GM10248 (cell line): ENCODE data around the gene TMIGD3.

Experiments used
- CTCF ChIA-PET: fragments of 300-600 bp; sonication (Branson Sonifier 250); formaldehyde crosslinking; extraction: SDS; loops from one replicate; lab custom pipeline; 2021; ENCODE audit warnings: antibody characterized with exemption; lab: Yijun Ruan, JAX
- POLR2A ChIA-PET: fragments of 350-650 bp; sonication (Branson Sonifier 250); formaldehyde crosslinking; extraction: SDS; loops from one replicate; lab custom pipeline; 2020; ENCODE audit warnings: antibody characterized with exemption; lab: Yijun Ruan, JAX
- DNase-seq: peaks from one replicate; pipeline ENCODE4 v3.0.0; 2012; ENCODE audit errors: extremely low spot score
- TF ChIP-seq, protein P1 (sequence below): IDR thresholded peaks from 2 replicates; pipeline ENCODE4 v1.5.1; 2012; ENCODE audit warnings: mild to moderate bottlenecking, low read depth; ENCODE audit errors: extremely low read depth, missing control alignments, control extremely low read depth

Gene TMIGD3

DNA sequence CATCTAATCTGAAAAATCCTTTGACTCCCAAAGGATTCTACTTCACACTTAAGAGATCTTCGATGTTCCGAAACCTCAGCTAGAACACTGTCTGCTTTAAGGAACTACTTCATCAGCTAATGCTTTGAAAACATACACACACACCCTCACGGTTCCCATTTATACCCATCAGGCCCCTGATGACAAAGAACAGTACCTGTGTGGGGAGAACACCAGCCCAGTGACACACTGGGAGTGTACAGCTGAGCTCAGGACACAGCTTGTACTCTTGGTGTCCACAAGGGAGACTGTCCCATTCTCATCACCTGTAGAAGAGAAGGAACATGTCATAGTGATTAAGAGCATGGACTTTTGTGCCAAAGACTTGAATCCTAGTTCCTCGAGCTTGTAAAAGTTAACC is 61.0 kb downstream of the TMIGD3 start:
- no peak for DNase-seq
- ChIA-PET POLR2A (interaction anchor here (0.5 kb wide), 1 partner anchor 320 kb away, joined by 4 read pairs; no protein-coding TSS in a partner anchor), CTCF (interaction anchor here (0.7 to 1.6 kb wide), 9 partner anchors 9 to 273 kb away, joined by 3 to 7 read pairs (median 3); partner anchors contain the start of gene OVGP1)
- TF ChIP-seq, protein P1, sequence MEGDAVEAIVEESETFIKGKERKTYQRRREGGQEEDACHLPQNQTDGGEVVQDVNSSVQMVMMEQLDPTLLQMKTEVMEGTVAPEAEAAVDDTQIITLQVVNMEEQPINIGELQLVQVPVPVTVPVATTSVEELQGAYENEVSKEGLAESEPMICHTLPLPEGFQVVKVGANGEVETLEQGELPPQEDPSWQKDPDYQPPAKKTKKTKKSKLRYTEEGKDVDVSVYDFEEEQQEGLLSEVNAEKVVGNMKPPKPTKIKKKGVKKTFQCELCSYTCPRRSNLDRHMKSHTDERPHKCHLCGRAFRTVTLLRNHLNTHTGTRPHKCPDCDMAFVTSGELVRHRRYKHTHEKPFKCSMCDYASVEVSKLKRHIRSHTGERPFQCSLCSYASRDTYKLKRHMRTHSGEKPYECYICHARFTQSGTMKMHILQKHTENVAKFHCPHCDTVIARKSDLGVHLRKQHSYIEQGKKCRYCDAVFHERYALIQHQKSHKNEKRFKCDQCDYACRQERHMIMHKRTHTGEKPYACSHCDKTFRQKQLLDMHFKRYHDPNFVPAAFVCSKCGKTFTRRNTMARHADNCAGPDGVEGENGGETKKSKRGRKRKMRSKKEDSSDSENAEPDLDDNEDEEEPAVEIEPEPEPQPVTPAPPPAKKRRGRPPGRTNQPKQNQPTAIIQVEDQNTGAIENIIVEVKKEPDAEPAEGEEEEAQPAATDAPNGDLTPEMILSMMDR: no peak

DNA sequence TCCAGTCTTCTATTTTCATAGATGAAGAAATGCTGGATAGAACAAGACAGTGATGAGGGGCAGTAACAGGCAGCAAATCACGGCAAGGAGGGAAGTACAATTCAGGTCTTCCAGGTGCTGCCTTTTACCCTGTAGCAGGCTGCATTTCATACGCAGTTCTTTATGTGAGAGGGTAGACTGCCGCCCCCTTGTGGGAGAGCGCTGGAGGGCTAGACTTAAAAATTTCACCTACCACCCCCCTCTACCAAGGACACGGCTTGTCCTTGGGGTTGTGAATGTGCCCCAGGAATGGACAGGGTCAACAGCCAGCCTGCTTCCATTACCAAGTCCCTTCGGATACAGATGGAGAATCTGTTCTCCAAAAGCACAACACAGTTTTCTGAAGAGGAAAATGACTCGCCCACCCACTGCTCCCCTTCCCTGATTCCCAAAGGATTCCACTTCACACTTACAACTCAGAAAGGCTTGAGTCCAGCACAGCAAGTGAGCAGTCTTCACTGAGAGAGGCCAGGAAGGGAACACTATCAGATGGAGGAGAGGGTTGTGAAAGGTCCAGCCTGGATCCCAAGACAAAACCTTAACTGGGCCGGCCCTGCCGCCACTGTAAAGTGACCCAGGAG is 61.8 kb downstream of the TMIGD3 start:
- DNase-seq: peak; percentile 45
- TF ChIP-seq, protein P1: peak; percentile 63
- CTCF ChIA-PET: interaction anchor here (0.9 to 2.5 kb wide), 14 partner anchors 10 to 328 kb away, joined by 3 to 9 read pairs (median 4); partner anchors contain the start of gene OVGP1
- POLR2A ChIA-PET: no interaction called here

DNA sequence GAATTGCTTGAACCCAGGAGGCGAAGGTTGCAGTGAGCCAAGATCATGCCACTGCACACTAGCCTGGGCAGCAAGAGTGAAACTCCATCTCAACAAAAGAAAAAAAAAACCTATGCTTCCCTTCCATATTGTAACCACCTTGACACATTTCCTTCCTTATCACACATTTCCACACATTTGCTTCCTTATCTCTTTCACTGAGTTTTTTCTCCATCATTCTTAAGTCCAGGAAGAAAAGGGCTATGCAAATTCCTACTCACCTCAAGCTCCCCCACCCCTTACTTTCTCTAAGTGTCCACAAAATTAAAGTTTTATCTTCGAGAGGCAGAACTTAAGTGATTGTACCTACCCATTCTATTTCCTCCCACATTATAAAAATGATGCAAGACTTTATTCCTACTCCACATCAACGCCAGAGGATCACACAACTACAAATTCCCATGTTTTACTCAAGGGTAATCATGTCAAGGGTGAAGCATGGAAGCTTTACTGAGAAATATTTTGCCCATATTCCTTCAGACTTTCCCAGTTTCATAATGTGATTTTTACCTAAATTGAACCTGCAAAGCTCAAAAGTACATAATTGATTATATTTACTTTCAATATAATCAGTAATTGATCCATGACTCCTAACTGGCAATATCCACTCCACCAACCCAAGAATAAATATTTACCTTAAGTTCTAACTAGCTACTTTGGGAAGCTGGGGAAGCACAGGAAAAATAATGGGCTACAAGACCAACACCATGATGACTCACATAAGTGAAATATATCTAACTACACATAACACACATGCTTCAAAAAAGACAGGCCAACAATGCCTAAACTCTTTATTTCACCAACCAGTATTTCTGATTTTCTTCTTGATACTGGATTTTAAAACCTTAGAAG is 63.7 kb downstream of the TMIGD3 start:
- ChIA-PET CTCF (interaction anchor here (1.0 to 3.8 kb wide), 10 partner anchors 8 to 330 kb away, joined by 3 to 25 read pairs (median 6); partner anchors contain the start of genes ATP5PB, OVGP1 and WDR77), POLR2A (no interaction called here)
- no peak for DNase-seq
- TF ChIP-seq, protein P1: no peak

DNA sequence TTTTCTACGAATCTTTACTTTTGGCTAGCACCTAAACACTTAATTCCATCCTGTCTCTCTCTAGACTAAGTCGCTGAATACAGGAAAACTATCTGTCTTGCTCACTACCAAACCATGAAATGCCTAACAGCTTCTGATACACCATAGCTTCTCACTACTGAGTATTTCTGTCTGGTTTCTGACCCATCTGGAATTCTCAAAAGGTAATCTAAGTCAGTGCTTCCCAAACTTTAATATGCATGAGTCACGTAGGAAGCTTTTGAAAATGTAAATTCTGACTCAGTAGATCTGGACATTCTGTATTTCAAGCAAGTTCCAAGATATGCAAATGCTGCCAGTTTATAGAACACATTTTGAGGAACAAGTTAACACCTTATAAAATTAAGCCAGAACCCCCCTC is 66.7 kb downstream of the TMIGD3 start:
- POLR2A ChIA-PET: no interaction called here
- TF ChIP-seq, protein P1: no peak
- CTCF ChIA-PET: interaction anchor here (1.4 to 3.8 kb wide), 2 partner anchors 11 to 35 kb away, joined by 4 to 25 read pairs; partner anchors contain the start of genes ATP5PB and WDR77
- no peak for DNase-seq
